AG10803 (cell line): ENCODE measurements around the gene PPP1R1B.

ENCODE experiments used
- DNase-seq: peaks from one replicate; pipeline ENCODE4 v3.0.0; 2010; ENCODE audit warnings: low read depth
- H3K4me3 ChIP-seq: 2 replicates; pipeline ENCODE4 v1.5.1; 2011; ENCODE audit warnings: mild to moderate bottlenecking, low read length, control low read depth
- TF ChIP-seq, protein P1 (sequence below): conservative IDR thresholded peaks from 2 replicates; pipeline ENCODE4 v1.5.1; 2011; ENCODE audit warnings: mild to moderate bottlenecking, low read length, control low read depth, inconsistent platforms

The PPP1R1B gene

DNA sequence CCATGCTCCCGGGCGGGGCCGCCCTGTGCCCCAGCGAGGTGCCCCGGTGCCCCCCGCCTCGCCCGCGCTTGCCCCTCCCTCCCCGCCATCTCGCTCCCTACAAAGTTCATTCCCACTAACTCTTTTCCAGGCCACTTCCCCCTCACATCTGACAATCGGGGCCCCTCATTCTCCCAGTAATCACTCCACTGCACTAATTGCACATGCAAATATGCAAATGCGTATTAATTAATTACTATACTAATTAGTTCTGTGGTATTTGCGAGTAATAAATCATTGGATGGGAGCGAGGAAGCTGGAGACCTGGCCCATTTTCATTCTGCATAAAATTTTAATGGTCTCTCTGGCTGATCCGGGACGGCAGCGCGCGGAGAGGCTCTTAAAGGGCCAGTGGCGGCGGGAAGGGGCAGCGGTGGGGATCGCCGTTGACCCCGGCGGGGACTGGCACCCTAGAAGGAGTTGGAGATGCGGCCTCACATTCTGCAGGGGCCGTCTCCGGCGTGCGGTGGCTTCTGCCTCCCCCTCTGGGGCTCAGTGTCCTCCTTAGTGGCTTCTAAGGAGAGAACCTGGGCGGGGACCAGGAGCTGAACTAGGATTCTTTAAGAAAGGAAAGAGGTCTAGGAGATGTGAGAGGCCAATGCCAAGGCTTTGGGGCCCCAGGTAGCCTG, 8.4 kb upstream of the PPP1R1B start:
- TF ChIP-seq, protein P1, sequence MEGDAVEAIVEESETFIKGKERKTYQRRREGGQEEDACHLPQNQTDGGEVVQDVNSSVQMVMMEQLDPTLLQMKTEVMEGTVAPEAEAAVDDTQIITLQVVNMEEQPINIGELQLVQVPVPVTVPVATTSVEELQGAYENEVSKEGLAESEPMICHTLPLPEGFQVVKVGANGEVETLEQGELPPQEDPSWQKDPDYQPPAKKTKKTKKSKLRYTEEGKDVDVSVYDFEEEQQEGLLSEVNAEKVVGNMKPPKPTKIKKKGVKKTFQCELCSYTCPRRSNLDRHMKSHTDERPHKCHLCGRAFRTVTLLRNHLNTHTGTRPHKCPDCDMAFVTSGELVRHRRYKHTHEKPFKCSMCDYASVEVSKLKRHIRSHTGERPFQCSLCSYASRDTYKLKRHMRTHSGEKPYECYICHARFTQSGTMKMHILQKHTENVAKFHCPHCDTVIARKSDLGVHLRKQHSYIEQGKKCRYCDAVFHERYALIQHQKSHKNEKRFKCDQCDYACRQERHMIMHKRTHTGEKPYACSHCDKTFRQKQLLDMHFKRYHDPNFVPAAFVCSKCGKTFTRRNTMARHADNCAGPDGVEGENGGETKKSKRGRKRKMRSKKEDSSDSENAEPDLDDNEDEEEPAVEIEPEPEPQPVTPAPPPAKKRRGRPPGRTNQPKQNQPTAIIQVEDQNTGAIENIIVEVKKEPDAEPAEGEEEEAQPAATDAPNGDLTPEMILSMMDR, result no peak
- DNase-seq, result no peak
- peak overlapping the region; percentile 69 for H3K4me3 ChIP-seq

DNA sequence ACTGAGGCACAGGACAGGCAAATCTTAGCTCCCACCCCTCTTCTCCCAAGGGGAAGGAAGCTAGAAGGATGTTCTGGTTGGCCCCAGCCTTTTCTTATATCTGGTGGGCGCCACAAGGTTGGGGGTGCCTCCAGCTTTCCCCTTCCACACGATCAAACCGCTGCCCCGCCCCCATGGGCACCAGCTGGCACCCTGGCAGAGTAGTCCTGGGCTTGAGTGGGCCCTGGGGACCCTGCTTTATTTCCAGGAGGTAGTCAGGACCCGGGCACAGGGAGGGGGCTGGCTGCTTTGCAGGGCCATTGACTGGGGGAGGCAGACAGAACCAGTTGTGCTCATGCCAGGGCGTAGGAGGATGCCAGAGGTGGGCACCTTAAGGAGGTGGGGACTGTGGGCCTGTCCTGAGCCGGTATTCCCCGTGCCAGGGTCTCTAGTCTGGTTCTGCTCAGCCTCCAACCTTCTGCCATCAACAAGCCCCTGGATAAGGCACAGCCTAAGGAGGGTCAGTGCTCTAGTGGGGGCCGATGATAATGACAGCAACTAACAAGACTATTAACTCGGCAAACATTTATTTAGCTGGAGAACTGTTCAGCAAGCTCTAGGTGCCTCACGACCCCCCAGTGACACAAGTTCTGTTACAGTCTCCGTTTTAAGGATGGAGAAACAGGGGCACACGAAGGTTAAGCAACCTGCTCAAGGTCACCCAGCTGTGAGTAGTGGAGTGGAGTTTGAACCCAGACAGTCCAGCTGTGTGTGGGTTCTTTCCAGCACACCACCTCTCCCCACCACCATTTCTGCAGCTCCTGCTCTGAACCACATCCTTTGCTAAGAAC, 7.6 kb upstream of the PPP1R1B start:
- TF ChIP-seq, protein P1, result no peak
- no peak overlapping the region for H3K4me3 ChIP-seq
- no peak for DNase-seq

DNA sequence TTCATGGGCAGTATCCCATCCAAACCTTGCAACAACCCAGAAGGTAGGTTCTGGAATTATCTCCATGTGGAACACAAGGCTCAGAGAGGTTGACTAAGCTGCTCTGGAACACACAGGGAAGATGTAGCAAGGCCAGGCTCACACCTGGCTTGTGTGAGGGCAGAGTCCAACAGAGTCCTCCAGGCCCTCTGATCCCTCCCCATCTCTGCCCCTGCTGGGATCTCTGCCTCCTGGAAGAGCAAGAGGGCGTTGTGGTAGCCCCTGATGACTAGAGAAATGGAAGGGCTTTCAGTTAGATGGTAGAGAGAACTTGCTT, 7.0 kb upstream of the PPP1R1B start:
- DNase-seq, result no peak
- no peak overlapping the region for H3K4me3 ChIP-seq
- TF ChIP-seq, protein P1, result no peak

DNA sequence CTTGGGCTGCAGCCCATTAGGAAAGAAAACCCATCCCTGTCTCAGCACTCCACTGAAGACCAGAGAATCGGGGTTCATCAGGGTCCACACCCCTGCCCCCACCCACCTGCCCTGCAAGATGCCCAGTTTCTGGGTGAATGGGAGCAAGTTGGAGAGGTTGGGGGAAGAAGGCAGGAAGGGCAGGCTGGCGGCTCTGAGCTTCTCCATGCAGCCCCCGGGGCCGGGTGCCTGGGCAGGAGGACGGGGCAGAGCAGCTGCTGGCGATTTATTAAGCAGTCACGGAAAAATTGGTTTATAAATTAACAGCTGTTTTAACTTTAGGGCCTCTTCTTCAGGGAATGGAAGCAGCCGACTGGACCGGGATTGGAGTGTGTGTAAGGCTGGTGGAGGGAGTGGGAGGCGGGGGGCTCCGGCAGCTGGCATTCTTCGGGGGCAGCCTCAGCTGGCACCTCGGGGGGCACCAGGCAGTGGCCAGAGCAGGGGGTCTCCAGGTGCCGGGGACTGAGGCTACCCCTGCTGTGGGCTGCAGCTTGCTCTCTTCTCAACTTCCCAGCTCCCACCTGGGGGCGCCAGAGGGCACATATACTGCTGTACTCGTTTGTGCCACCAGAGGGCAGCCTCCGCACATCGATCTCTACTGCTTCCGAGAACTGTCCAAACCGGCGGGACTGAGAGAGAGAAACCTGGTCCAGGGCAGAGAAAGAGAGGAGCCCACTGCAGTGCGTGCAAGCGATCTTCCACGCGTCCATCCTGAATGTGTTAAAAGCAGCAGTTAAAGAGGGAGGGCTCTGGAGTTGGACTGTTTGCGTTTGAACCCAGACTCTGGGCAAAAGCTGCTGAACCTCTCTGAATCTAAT, 5.0 kb upstream of the PPP1R1B start:
- no peak overlapping the region; the same call in 1 of the 2 replicates for H3K4me3 ChIP-seq
- peak; percentile 65 for DNase-seq
- TF ChIP-seq, protein P1, result peak; percentile 100

DNA sequence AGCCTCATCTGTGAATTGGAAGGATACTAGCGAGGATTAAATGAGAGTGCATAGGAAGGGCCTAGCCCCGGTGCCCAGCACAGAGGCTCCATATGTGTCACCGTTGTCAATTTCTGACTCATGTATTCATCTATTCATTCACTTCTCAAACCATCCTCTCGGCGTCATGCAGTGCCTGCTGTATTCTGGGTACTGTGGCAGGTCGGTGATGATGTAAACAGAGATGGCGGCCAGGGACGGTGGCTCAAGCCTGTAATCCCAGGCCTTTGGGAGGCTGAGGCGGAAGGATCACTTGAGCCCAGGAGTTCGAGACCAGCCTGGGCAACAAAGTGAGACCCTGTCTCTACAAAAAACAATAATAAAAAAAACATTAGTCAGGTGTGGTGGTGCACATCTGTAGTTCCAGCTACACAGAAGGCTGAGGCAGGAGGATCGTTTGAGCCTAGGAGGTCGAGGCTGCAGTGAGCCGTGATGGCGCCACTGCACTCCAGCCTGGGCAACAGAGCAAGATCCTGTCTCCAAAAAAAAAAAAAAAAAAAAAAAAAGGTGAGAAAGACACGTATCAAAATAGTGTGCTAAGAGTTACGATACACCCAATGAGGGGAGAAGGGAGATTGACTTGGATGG, 4.3 kb upstream of the PPP1R1B start:
- DNase-seq, result no peak

DNA sequence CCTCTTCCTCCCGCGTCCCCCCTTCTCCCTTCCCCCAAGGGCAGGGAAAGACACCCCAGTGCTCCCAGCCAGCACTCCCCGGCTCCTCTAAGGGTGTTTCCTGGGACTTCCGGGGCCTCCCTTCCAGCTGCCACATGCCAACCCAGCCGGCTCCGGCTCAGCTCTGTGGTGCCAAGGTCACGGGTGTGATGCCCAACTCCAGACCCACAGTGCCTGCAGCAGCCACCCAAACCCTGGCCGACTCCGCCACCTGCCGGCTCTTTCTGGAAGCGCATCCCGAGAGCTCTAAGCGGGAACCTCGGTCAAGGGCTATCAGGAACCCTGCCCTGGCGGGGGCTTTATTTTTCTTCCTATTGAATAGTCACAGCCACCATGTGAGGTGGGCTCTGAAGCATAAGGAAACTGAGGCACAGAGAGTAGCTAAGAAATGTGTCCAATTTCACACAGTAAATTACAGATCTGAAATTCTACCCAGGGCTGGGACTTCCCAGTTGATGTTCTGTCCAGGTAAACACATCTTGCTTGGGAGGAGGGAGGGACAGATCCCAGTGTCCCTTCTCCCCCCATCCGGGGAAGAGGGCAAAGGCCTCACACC, 3.3 kb upstream of the PPP1R1B start:
- TF ChIP-seq, protein P1, result peak; percentile 90
- no peak overlapping the region for H3K4me3 ChIP-seq
- DNase-seq, result peak; percentile 55

More for the DNA sequence above, 4.3 kb upstream of the PPP1R1B start:
- TF ChIP-seq, protein P1, result no peak
- no peak overlapping the region; the same call in 1 of the 2 replicates for H3K4me3 ChIP-seq
